GM18907 (cell line): ENCODE measurements around the gene MCOLN2.
A peak's percentile ranks its signal among the peaks of the same experiment; 100 is the strongest.
"Not testable (repeated sequence)": the region's sequence is repeated elsewhere in the genome, so short reads cannot be mapped to it uniquely, and the experiment has no call there.

Source experiments
- ATAC-seq: cut with Tn5 transposase; IDR thresholded peaks from one replicate; pipeline ENCODE4 v1.9.1; 2021; ENCODE audit warnings: mild to moderate bottlenecking, moderate library complexity; ENCODE audit not compliant: unreplicated experiment

Gene MCOLN2

GRCh38 chr1:84996846-84997666 lies at the start of gene MCOLN2:
Gene MCOLN2, minus strand, starts transcription at chr1:84997113. Its CDS starts 241 bp downstream, at chr1:84996872.
- ATAC-seq = peak; percentile 59

GRCh38 chr1:85042413-85042812 lies 45.5 kb upstream of the MCOLN2 start:
- ATAC-seq = no peak

- ATAC-seq = no peak
These were observed 44.9 kb upstream of the MCOLN2 start for GRCh38 chr1:85041793-85042192.

GRCh38 chr1:85033221-85033620 lies 36.3 kb upstream of the MCOLN2 start:
- no peak for ATAC-seq

GRCh38 chr1:85030536-85030935 lies 33.6 kb upstream of the MCOLN2 start:
- no peak for ATAC-seq

- no peak for ATAC-seq
These were observed 31.2 kb upstream of the MCOLN2 start for GRCh38 chr1:85028151-85028550.

GRCh38 chr1:85027242-85027983 lies 30.5 kb upstream of the MCOLN2 start:
- peak; percentile 87 for ATAC-seq

GRCh38 chr1:85025940-85026339 lies 29.0 kb upstream of the MCOLN2 start:
- ATAC-seq = no peak

- ATAC-seq = no peak
These were observed 27.8 kb upstream of the MCOLN2 start for GRCh38 chr1:85024736-85025135.

GRCh38 chr1:85022700-85023099 lies 25.8 kb upstream of the MCOLN2 start:
- no peak for ATAC-seq

- no peak for ATAC-seq
These were observed 23.1 kb upstream of the MCOLN2 start for GRCh38 chr1:85019994-85020393.

GRCh38 chr1:85015826-85016225 lies 18.9 kb upstream of the MCOLN2 start:
- no peak for ATAC-seq

- ATAC-seq = not testable (repeated sequence)
These were observed 8.7 kb upstream of the MCOLN2 start for GRCh38 chr1:85005641-85006040.

GRCh38 chr1:85001742-85002141 lies 4.8 kb upstream of the MCOLN2 start:
- no peak for ATAC-seq

GRCh38 chr1:84998642-84999280 lies 1.8 kb upstream of the MCOLN2 start:
- peak; percentile 37 for ATAC-seq

- no peak for ATAC-seq
These were observed 1.0 kb upstream of the MCOLN2 start for GRCh38 chr1:84997667-84998600.

GRCh38 chr1:84995484-84996334 lies 1.2 kb downstream of the MCOLN2 start:
- peak; percentile 40 for ATAC-seq

GRCh38 chr1:84991097-84991920 lies 5.6 kb downstream of the MCOLN2 start:
- peak; percentile 46 for ATAC-seq

GRCh38 chr1:84988588-84988987 lies 8.3 kb downstream of the MCOLN2 start:
- peak; percentile 72 for ATAC-seq
